Right hindlimb (tissue), 1 donor: ENCODE data around the gene PTCHD1.

ENCODE experiments used
- DNase-seq: peaks from one replicate; pipeline ENCODE4 v3.0.0-alpha.2; 2018

The PTCHD1 gene

GRCh38 chrX:23364416-23364815 is 29.8 kb downstream of the PTCHD1 start:
- no peak for DNase-seq

DNA sequence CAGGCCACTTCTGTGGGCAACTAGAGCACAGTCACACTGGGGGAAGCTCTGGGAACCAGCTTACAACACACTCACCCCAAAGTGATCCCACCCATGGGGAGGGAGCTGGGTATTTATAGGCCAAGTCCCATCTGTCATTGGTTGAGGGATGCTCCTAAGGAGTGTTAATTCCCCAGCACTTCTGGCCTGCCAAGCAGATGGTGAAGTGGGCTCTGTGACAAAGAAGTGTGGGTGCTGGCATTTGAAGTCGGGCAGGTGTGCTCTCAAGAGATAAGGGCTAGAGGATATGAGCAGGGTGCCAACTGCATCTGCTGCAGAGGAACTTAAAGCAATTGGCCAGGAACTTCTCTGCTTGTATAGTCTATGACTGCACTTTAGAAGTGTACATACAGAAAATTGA is 30.9 kb downstream of the PTCHD1 start:
- no peak for DNase-seq

DNA sequence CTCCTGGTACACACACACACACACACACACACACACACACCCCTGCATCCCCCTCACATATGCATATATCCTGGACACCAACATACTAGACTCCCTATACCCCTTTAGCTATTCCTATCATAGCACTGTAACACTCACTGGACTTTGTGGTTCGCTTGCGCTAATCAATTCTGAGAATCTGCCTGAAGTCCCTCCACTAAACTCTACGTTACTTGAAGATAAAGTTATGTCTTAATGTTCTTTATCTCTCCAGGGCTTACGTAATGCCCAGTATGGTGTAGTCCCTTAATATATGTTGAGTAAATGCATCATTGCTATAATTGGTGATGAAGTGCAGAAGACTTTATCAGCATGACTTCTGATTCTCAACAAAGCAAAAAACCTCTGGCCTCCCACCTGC is 32.3 kb downstream of the PTCHD1 start:
- DNase-seq, result no peak

- DNase-seq, result no peak
Observed at GRCh38 chrX:23369027-23369426, 34.4 kb downstream of the PTCHD1 start.

DNA sequence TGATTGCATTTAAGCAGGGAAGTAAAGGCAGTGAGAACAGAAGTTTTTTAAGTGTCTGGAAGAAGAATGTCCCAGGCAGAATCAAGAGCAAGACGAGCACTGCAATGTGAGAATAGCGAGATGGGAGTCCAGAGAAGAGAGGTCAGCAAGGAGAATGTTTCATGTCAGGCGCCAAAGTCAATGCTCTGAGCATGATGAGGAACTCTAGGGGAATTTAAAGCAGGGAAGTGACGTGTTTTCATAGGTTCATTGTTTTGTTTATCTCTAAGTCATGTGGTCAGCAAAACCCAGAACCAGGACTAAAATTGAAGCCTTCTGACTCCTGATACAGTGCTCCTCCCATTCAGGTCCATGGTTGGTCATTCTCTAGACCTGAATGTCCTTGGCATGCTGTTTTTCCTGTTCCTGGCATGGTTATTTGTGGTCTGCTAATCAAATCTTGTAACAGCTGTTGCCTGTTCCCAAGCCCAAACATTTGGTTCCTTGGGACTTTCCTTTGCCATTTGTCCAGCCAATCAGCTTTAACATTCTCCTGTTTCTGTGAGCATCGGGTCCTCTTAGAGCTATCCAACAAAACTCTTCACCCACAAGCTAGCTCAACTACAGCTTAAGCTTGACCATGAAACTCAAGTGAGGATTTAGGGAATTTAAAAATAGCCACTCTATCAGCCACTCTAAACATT is 37.7 kb downstream of the PTCHD1 start:
- DNase-seq, result no peak

DNA sequence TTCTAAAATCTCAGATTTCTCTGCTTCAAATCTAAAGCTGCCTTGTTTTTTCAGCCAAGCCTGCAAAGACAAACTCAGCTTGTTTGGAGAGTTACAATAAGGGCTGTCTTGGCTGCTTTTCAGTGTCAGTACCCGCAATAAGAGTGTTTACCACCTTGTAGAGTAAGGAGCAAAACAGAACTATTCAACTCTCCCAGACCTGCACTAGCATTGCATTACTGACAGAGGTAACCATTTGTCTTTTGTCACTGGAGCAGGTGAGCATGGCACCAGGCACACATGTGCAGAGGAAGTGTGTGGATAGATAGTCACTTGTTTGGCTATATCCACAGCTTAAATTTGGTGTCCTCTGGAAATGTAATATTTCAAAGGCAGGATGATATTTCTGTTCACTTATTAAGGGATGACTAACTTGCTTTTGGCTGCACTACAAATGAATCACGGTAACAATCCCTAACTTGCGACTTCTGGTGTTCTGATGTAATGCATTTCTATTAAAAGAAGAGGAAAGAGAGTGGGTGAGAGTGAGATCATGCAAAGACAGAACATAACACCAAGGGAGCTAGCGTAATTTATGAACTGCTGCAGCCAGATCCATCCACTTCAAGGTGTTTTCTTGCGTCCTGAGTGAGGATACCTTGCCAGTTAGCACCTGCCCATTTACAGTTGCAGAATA is 38.6 kb downstream of the PTCHD1 start:
- DNase-seq, result no peak

GRCh38 chrX:23374291-23374690 is 39.6 kb downstream of the PTCHD1 start:
- no peak for DNase-seq

- no peak for DNase-seq
Observed at GRCh38 chrX:23376581-23376980, 41.9 kb downstream of the PTCHD1 start.

GRCh38 chrX:23380581-23380980 is 45.9 kb downstream of the PTCHD1 start:
- no peak for DNase-seq

DNA sequence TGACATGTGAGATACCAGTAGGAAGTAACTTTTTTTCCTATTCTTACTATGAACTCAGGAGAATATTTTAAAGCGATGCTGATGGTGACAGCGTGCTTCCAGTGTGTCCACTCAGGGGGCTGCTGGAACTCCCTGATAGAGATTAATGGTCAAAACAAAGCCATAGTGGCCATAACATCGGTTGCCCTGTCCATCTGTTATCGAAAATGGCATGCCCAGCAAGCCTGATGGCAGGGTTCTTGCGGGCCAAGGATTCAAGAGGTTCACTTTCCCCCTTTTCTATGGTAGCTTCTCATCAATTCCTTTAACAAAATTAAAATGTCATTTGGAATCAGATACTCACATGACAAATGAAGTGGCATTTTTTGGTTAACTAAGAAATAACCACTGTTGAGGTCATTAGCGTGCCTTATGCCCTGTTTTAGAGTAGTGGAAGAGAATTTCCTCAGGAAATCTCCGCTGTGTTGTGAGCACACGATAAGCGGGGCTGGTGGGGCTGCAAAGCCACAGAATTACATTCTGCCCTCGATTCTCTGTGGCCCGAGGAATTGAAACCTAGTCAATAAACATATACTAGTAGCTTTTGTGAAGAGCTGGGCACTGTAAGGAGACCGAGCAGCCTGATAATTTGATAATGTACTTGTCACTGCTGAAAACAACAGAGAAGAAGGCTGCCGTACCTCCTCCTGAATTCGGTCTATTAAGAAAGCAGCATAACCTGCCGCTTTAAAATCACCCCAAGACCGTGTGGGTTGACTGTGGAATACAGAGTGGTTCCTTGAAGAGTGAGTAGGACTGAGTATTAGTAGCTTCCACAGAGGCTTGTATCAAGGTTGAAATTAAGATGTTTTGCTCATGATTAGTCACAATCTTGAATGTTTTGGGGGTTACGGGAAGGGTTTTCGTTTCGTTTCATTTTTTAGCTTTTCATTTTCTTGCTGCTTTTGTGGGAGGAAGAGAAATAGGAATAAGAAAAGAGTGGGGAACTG is 46.7 kb downstream of the PTCHD1 start:
- DNase-seq, result no peak

- no peak for DNase-seq
Observed at GRCh38 chrX:23382572-23382971, 47.9 kb downstream of the PTCHD1 start.

DNA sequence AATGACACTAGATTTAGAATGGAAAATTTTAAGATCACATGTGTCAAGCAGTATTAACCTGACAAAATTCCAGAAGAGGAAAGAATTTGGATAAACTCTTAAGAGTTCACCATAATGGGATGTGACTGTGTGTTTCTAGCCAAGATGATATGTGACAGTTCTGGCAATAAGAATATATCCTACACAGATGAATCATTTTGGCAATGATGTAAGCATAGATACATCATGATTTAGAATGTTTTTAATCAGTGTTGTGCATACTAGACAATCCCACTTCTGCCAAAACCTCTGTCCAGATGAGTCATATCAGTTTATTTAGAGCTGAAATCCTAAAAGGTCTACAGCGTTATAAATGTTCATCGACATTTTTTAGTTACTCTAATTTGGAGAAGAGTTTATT is 48.8 kb downstream of the PTCHD1 start:
- DNase-seq, result no peak

- no peak for DNase-seq
Observed at GRCh38 chrX:23385242-23385641, 50.6 kb downstream of the PTCHD1 start.

DNA sequence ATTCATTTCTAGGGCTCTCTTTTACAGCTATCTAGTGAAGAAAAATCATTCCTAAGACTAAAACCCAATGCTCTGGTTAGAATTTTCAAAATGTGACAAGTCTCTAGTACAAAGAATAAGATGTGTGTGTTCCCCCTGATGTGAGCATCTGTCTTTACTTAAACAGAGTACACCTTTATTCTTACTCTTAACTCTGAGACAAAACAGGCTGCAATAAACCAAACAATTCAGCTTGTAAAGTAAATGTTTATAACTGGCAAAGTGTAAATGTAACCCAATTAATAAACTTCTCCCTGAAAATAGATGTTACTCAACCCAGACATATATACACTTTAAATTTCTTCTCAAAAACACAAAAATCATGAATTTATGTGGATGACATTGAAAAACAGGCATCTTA is 51.6 kb downstream of the PTCHD1 start:
- no peak for DNase-seq

DNA sequence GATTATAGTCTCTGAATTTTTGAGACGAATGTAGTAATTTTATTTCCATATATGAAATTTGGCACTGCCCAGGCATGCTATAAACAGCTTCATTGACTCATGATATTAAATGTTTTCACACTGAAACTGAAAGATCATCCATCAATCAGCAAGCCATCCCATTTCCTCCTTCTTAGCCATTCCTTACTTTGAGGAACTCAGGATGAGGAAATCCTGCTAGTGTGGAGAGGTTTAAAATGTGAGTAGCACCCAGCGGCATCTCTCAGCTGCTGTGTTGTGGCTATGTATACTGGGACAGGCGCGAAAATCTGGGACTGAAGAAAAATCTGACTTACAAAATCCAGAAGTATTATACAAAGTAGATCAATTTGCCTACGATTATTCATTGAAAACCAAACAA is 52.1 kb downstream of the PTCHD1 start:
- DNase-seq, result no peak

DNA sequence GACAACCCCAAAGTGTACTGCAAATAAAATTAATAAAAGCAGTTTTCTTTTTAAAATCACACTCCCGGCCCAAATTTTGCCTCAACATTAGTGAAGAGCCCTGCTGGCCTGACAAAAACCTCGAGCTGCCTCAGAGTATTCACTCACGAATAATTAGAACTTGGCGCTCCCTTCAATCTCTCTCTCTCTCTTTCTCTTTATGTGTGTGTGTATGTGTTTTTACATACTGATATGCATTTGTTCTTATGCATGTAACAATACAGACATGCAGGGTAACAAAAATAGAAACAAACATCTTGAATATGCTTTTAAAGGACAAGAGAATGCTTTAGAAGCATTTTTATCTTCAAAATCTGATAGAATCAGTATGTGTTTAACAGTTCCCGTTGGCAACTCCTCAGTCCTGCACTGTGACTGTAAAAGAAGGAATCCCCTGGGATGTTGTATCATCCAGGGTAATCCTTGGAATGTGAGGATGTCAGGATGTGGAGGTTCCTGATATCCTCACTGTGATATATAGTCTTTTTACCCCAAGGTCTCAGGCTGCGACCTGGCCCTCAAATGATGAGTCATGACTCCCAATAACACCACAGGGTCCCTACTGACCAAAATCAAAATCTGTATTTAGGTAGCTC is 53.0 kb downstream of the PTCHD1 start:
- no peak for DNase-seq

- no peak for DNase-seq
Observed at GRCh38 chrX:23389196-23389792, 54.6 kb downstream of the PTCHD1 start.

- no peak for DNase-seq
Observed at GRCh38 chrX:23390979-23391378, 56.3 kb downstream of the PTCHD1 start.

DNA sequence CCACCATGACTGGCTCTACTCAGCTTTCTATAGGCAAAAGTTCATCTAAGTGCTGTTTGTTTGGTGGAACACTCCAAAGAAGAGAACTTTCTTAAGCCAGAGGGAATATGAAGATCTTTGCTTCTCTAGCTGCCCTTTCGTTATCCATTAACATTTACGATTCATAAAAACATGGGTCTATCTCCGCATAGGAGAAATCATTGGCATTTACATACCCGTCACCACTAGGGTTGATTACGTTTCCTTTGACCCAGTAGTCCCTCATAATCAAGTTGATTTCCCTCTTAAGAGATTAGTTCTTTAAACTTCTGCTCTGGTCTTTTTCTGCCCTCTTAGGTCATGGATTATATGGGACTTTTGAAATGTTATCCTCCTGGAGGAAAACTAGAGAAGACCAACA is 57.5 kb downstream of the PTCHD1 start:
- no peak for DNase-seq

DNA sequence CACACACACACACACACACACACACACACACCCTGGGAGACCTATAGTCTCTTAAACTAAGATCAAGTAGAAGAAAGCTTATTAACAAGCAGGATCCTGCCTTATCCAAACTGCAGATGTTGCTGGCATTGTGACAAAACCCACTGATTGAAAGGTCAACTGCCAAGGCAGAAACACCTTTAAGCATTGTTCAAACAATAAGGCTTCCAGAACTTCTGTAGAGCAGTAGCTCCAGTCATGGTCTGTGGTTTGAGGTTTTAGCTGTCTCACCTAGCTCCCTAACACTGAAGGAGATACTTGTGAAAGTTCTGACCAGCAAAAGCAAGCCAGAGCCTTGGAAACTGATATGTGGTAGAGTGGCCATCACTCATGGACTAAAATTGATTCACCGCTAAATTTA is 59.8 kb downstream of the PTCHD1 start:
- DNase-seq, result no peak

GRCh38 chrX:23396263-23396662 is 61.6 kb downstream of the PTCHD1 start:
- no peak for DNase-seq

DNA sequence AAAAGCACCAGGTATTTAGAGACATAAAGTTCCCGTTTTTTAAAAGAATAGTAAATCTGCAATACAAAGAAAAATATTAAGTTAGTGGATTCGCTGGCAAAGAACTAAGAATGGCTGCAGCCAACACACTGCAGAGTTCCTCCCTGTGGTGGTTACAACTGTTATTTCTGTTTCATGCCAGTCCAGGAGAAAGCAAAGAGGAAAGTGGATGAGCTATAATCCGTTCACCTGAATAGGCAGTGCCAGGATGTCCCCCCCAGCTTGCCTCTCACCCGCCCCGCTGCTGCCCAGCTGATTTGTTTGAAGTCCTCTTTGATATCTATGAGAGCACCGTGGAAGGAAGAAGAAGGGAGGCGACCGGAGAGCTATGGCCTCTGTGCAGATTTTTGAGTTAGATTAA is 63.9 kb downstream of the PTCHD1 start:
- no peak for DNase-seq

DNA sequence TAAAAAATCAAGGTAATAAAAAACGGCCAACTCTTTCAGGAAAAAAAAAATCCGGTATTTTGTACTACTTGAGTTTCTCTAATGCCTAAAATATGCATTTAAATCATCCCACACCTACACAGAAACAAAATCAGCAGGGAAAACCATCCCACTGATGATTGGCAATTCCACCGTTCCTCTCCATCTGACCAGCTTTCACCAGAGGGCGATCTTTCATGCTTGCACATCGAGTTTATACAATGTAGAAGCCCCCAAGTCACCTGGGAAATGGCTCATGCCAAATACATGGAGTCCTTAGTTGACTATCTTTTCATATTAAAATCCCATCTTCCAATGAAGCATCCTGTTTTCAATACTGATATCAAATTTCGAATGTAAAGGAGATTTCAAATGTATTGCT is 69.2 kb downstream of the PTCHD1 start:
- DNase-seq, result no peak
